Fibroblast of skin of right biceps (primary cell): ENCODE results near the gene TF.
"Not testable (repeated sequence)": the region's sequence is repeated elsewhere in the genome, so short reads cannot be mapped to it uniquely, and the experiment has no call there.

Experiments used
- DNase-seq: peaks from one replicate; pipeline ENCODE4 v3.0.0-alpha.2; 2013

Gene TF

GRCh38 chr3:133769536-133769935 is 23.3 kb downstream of the TF start:
- DNase-seq = no peak

- DNase-seq = no peak
Observed at GRCh38 chr3:133773732-133774131, 27.5 kb downstream of the TF start.

- no peak for DNase-seq
Observed at GRCh38 chr3:133775309-133775708, 29.1 kb downstream of the TF start.

GRCh38 chr3:133775835-133776234 is 29.6 kb downstream of the TF start:
- DNase-seq = no peak

GRCh38 chr3:133776794-133777438 is 30.7 kb downstream of the TF start:
- no peak for DNase-seq

GRCh38 chr3:133777807-133778568 is 31.8 kb downstream of the TF start:
- DNase-seq = no peak

GRCh38 chr3:133779626-133780203 is 33.5 kb downstream of the TF start:
- no peak for DNase-seq

GRCh38 chr3:133780756-133781155 is 34.6 kb downstream of the TF start:
- DNase-seq = not testable (repeated sequence)

- DNase-seq = no peak
Observed at GRCh38 chr3:133781570-133781969, 35.4 kb downstream of the TF start.

GRCh38 chr3:133782454-133782853 is 36.3 kb downstream of the TF start:
- DNase-seq = no peak

GRCh38 chr3:133783762-133784161 is 37.6 kb downstream of the TF start:
- DNase-seq = no peak

GRCh38 chr3:133788024-133788423 is 41.8 kb downstream of the TF start:
- DNase-seq = no peak

GRCh38 chr3:133792171-133792763 is 46.1 kb downstream of the TF start:
- peak; percentile 27 for DNase-seq

- DNase-seq = no peak
Observed at GRCh38 chr3:133797396-133798105, 51.4 kb downstream of the TF start.

- no peak for DNase-seq
Observed at GRCh38 chr3:133799794-133800585, 53.8 kb downstream of the TF start.

GRCh38 chr3:133803469-133803868 is 57.3 kb downstream of the TF start:
- DNase-seq = no peak

GRCh38 chr3:133804896-133805295 is 58.7 kb downstream of the TF start:
- DNase-seq = no peak

- no peak for DNase-seq
Observed at GRCh38 chr3:133805384-133805701, 59.1 kb downstream of the TF start.

- DNase-seq = peak; percentile 93
Observed at GRCh38 chr3:133805702-133806475, 59.7 kb downstream of the TF start, which contains the start of gene SRPRB. SRPRB (plus strand) TSS chr3:133805815; CDS start chr3:133805849, 34 bp downstream.

GRCh38 chr3:133812872-133813271 is 66.7 kb downstream of the TF start:
- peak; percentile 33 for DNase-seq

GRCh38 chr3:133815386-133815785 is 69.2 kb downstream of the TF start:
- no peak for DNase-seq

GRCh38 chr3:133820129-133820528 is 73.9 kb downstream of the TF start:
- no peak for DNase-seq
